Subcutaneous abdominal adipose tissue (tissue), 5 donors: Measurements from ENCODE around the gene SPRR3.

Source experiments
- H3K27ac ChIP-seq: one replicate; pipeline ENCODE4 v1.7.0; 2013; ENCODE audit warnings: low read depth, mild to moderate bottlenecking, inconsistent platforms, low read length, moderate library complexity
- H3K27me3 ChIP-seq, 5 donors: one replicate each; pipeline ENCODE4 v1.7.0; 2013; ENCODE audit warnings: low read length in 5 of 5, inconsistent platforms in 1 of 5; ENCODE audit not compliant: control insufficient read depth in 5 of 5, insufficient read depth in 4 of 5
- H3K36me3 ChIP-seq, 5 donors: one replicate each; pipeline ENCODE4 v1.7.0; 2013; ENCODE audit warnings: low read length in 5 of 5; ENCODE audit not compliant: control insufficient read depth in 5 of 5, insufficient read depth in 5 of 5
- H3K4me1 ChIP-seq, 5 donors: one replicate each; pipeline ENCODE4 v1.7.0; 2013; ENCODE audit warnings: low read length in 5 of 5, mild to moderate bottlenecking in 3 of 5, moderate library complexity in 1 of 5; ENCODE audit not compliant: control insufficient read depth in 5 of 5, insufficient read depth in 5 of 5
- H3K4me3 ChIP-seq, 5 donors: one replicate each; pipeline ENCODE4 v1.7.0; 2013; ENCODE audit warnings: low read length in 5 of 5, low read depth in 1 of 5
- H3K9ac ChIP-seq, 5 donors: one replicate each; pipeline ENCODE4 v1.7.0; 2013; ENCODE audit warnings: low read length in 5 of 5, mild to moderate bottlenecking in 4 of 5, moderate library complexity in 3 of 5
- H3K9me3 ChIP-seq, 5 donors: one replicate each; pipeline ENCODE4 v1.7.0; 2013; ENCODE audit warnings: low read length in 5 of 5; ENCODE audit not compliant: control insufficient read depth in 5 of 5
- donor health status: healthy.
- donor health status: healthy.
- donor health status: healthy.
- donor health status: healthy.
- donor health status: healthy.

Gene SPRR3

GRCh38 chr1:153001382-153001781 lies at the start of gene SPRR3:
SPRR3 (plus strand) TSS chr1:153001749; CDS start chr1:153003021, 1,272 bp downstream.
- no peaks in the 10 kb centered on the region for H3K4me1 ChIP-seq
- no peaks in the 10 kb centered on the region for H3K36me3 ChIP-seq
- H3K27me3 ChIP-seq: peaks cover 0 to 2% (median 0%) of the 10 kb centered on the region in 5 donors
- H3K9ac ChIP-seq: no peak within 1 kb of the TSS
- H3K27ac ChIP-seq: no peak within 1 kb of the TSS
- H3K9me3 ChIP-seq: peaks cover 0 to 3% (median 0%) of the 10 kb centered on the region in 5 donors
- H3K4me3 ChIP-seq: no peak within 1 kb of the TSS

DNA sequence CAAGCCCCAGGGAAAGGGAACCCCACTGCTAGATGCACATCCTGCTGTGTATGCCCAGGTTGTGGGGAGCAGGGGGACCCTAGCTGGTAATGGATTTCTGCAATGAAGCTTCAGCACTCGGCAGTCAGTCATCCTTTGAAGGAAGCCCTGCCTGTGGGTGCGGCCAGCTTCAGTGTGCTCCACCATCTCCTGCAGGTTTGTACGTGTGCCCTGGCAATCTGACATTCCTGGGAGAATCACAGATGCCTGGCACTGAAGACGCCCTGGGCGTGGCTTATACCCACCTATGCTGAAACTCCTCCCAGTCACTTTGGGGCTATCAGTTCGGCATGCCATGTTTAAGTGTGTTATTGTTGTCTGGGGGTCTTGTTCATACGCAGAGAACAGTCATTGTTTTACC lies 47.8 kb upstream of the SPRR3 start:
- H3K36me3 ChIP-seq: no peaks in the 10 kb centered on the region
- H3K27me3 ChIP-seq: peaks cover 0 to 3% (median 0%) of the 10 kb centered on the region in 5 donors
- no peak overlapping the region for H3K4me3 ChIP-seq
- H3K9ac ChIP-seq: no peak overlapping the region
- no peaks in the 10 kb centered on the region for H3K4me1 ChIP-seq
- H3K9me3 ChIP-seq: peaks cover 0 to 7% (median 0%) of the 10 kb centered on the region in 5 donors
- H3K27ac ChIP-seq: no peak overlapping the region

GRCh38 chr1:152954436-152954835 lies 47.1 kb upstream of the SPRR3 start:
- H3K9me3 ChIP-seq: peaks cover 0 to 7% (median 0%) of the 10 kb centered on the region in 5 donors
- H3K36me3 ChIP-seq: no peaks in the 10 kb centered on the region
- no peak overlapping the region for H3K4me3 ChIP-seq
- H3K4me1 ChIP-seq: no peaks in the 10 kb centered on the region
- no peak overlapping the region for H3K27ac ChIP-seq
- H3K27me3 ChIP-seq: peaks cover 0 to 3% (median 0%) of the 10 kb centered on the region in 5 donors
- H3K9ac ChIP-seq: no peak overlapping the region

DNA sequence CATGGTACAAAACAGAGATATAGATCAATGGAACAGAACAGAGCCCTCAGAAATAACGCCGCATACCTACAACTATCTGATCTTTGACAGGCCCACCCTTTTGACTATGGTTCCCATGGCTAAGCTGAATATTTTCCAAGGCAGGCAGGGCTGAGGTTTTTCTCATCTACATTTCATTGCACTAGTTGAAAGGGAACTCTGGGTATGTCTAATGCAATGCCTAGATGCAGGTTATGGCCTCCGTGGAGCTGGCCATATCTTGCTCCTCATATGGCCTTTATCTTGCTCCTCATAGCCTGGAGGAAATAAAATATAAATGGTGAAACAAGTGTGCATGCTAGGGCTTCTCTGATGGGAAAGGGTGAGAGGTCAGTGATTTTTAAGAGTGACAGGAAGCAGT lies 44.0 kb upstream of the SPRR3 start:
- H3K27me3 ChIP-seq: peaks cover 0 to 7% (median 0%) of the 10 kb centered on the region in 5 donors
- no peaks in the 10 kb centered on the region for H3K36me3 ChIP-seq
- H3K27ac ChIP-seq: no peak overlapping the region
- H3K4me3 ChIP-seq: no peak overlapping the region
- H3K9ac ChIP-seq: no peak overlapping the region
- peaks cover 0 to 4% (median 0%) of the 10 kb centered on the region in 5 donors for H3K9me3 ChIP-seq
- H3K4me1 ChIP-seq: no peaks in the 10 kb centered on the region

GRCh38 chr1:152959273-152959672 lies 42.3 kb upstream of the SPRR3 start:
- no peak overlapping the region for H3K9ac ChIP-seq
- H3K9me3 ChIP-seq: no peaks in the 10 kb centered on the region
- no peaks in the 10 kb centered on the region for H3K4me1 ChIP-seq
- H3K27me3 ChIP-seq: peaks cover 0 to 4% (median 0%) of the 10 kb centered on the region in 5 donors
- H3K36me3 ChIP-seq: no peaks in the 10 kb centered on the region
- no peak overlapping the region for H3K4me3 ChIP-seq
- no peak overlapping the region for H3K27ac ChIP-seq

GRCh38 chr1:152959801-152960451 lies 41.6 kb upstream of the SPRR3 start:
- Histone ChIP-seq H3K9ac (no peak overlapping the region), H3K9me3 (no peaks in the 10 kb centered on the region), H3K4me3 (no peak overlapping the region), H3K4me1 (no peaks in the 10 kb centered on the region), H3K27me3 (peaks cover 0 to 4% (median 0%) of the 10 kb centered on the region in 5 donors), H3K36me3 (no peaks in the 10 kb centered on the region), H3K27ac (no peak overlapping the region)

DNA sequence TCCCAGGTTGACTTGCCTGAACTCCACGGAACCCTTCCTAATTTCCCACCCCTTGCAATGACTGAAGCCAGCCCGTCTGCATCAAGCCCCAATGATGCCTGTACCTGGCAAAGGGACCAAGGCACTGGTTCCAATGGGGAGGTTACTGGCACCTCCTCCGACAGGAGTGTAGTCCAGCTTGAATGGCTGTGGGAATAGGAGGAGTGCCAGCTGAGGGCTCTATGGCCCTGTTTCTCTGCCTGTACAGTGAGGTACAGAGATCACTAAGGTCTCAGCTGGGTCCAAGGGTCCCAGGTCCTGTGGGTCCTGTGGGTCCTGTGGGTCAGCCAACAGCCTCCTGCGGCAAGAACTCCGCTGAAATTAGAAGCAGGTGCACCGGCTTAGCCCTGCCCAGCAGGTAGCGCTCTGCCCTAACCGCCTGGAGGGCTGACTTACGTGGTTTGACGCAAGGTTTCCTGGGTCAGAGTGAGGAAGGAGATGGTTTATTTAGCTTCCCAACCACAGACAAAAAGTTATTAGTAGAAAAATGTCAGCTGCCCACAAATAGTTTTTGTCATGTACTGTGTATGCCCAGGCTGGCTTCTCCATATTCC lies 41.0 kb upstream of the SPRR3 start:
- Histone ChIP-seq H3K27ac (no peak overlapping the region), H3K9ac (no peak overlapping the region), H3K4me1 (no peaks in the 10 kb centered on the region), H3K36me3 (no peaks in the 10 kb centered on the region), H3K9me3 (no peaks in the 10 kb centered on the region), H3K4me3 (no peak overlapping the region), H3K27me3 (peaks cover 0 to 4% (median 0%) of the 10 kb centered on the region in 5 donors)

GRCh38 chr1:152961226-152961891 lies 40.2 kb upstream of the SPRR3 start:
- Histone ChIP-seq H3K4me3 (no peak overlapping the region), H3K27me3 (peaks cover 0 to 4% (median 0%) of the 10 kb centered on the region in 5 donors), H3K9me3 (no peaks in the 10 kb centered on the region), H3K36me3 (no peaks in the 10 kb centered on the region), H3K27ac (no peak overlapping the region), H3K4me1 (no peaks in the 10 kb centered on the region), H3K9ac (no peak overlapping the region)

DNA sequence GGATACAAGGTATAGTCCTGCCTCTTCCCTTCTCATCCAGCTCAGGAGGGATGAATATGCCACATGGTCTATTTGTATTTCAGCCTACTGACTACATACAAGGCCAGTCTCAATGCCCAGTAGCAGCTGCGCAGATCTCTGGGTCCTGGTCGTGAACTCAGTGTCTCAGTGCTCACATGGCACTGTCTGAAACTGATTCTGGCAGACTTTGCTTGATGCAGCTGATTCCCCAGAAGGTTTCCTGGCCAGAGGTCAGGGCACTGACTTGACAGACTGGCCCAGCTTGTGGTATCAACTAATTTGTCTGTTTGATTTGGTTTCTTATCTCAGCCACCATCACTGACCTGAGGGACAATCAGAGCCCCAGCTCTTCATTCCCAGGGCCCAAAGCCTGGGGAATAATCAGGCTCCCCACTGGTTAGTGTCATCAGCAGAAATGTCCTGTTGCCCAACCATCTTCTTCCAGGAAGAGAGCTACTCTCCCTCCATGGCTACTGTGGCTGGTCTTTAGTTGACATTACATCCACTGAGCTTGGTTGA lies 38.6 kb upstream of the SPRR3 start:
- Histone ChIP-seq H3K4me1 (no peaks in the 10 kb centered on the region), H3K9ac (no peak overlapping the region), H3K9me3 (no peaks in the 10 kb centered on the region), H3K27ac (no peak overlapping the region), H3K4me3 (no peak overlapping the region), H3K36me3 (no peaks in the 10 kb centered on the region), H3K27me3 (peaks cover 0 to 4% (median 0%) of the 10 kb centered on the region in 5 donors)

DNA sequence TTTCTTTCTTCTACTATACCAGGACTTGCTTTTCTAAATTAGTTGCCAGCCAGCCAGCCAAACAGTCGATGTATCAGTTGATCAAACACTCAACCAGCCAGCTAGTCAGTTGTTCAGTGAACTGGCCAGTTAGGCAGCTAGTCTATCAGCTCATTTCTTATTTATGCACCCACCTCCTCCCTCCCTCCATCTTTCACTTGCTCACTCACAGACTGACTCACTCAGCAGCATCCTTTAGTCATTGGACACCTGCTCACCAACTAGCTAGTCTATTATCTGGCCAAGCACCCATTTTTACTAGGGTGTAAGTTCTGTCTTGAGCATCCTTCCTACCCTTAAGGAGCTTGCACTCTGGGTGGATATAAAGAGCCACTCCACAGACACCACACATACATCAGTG lies 37.0 kb upstream of the SPRR3 start:
- Histone ChIP-seq H3K27ac (no peak overlapping the region), H3K36me3 (no peaks in the 10 kb centered on the region), H3K4me3 (no peak overlapping the region), H3K9ac (no peak overlapping the region), H3K27me3 (peaks cover 0 to 4% (median 0%) of the 10 kb centered on the region in 5 donors), H3K4me1 (no peaks in the 10 kb centered on the region), H3K9me3 (no peaks in the 10 kb centered on the region)
